Measurements from ENCODE around the gene GMDS. TPM values are rescaled to one million over a fixed set of nuclear protein-coding genes. Genes with fewer than 3 reads are reported as not detected.

GMDS gene
- total and polyA plus RNA-seq, 2 donors (not counting 3 experiments of a cell fraction or from before 2014, with no cell fraction given) = 9.8 to 23.5 TPM

GRCh38 chr6:2168480-2168879, 76.9 kb downstream of the GMDS start:
- no peaks in the 10 kb centered on the region for H3K27me3 ChIP-seq (ENCODE audit: control insufficient read depth in 2 of 2, insufficient read depth in 2 of 2, low read length in 2 of 2)
- FAIRE-seq (no peak), DNase-seq (ENCODE audit: low read depth, low spot score) (no peak)
- no peak overlapping the region for H3K27ac ChIP-seq (ENCODE audit: insufficient read depth, low read depth, low read length)
- H3K4me3 ChIP-seq (replicated peaks in 1 of 3; ENCODE audit: insufficient read depth in 1 of 3, low read depth in 1 of 3, low read length in 3 of 3) = no peak overlapping the region
- H3K9me3 ChIP-seq (replicated peaks; ENCODE audit: control insufficient read depth, insufficient read depth, low read length) = no peaks in the 10 kb centered on the region
- CTCF ChIA-PET = no interaction called here
- no TSS peak for BruUV-seq (replicated peaks)
- no peak for TF ChIP-seq POLR2AphosphoS5 (IDR thresholded peaks at IDR 0.05; ENCODE audit: insufficient read depth, low read depth, low read length)
- peaks cover 3% of the 10 kb centered on the region for H3K4me1 ChIP-seq (ENCODE audit: control insufficient read depth, extremely low read depth, insufficient read depth, low read length)
- no peak overlapping the region for H2AFZ ChIP-seq (ENCODE audit: low read depth, low read length)
- H3K36me3 ChIP-seq (ENCODE audit: control insufficient read depth in 2 of 2, extremely low read depth in 1 of 2, insufficient read depth in 2 of 2, low read length in 2 of 2) = no peaks in the 10 kb centered on the region
- H4K20me1 ChIP-seq (replicated peaks; ENCODE audit: control insufficient read depth, extremely low read depth, insufficient read depth, low read length) = no peaks in the 10 kb centered on the region
- POLR2A ChIA-PET = no interaction called here
- no peak overlapping the region for H3K4me2 ChIP-seq (ENCODE audit: insufficient read depth, low read length)
- H3K9me1 ChIP-seq (replicated peaks; ENCODE audit: control insufficient read depth, extremely low read depth, insufficient read depth, low read length) = no peaks in the 10 kb centered on the region
- H3K9ac ChIP-seq (replicated peaks; ENCODE audit: extremely low read depth, insufficient read depth, low read length) = no peak overlapping the region
- intact Hi-C loops (cut with micrococcal nuclease) = no loop called here
- dilution Hi-C loops (cut with MboI; ENCODE audit: extremely low pct_ligation_motif_present, low sequenced_read_pairs) = no loop called here
- H3K79me2 ChIP-seq (ENCODE audit: control insufficient read depth, insufficient read depth, low read length) = no peaks in the 10 kb centered on the region

GRCh38 chr6:2166717-2167116, 78.7 kb downstream of the GMDS start:
- H3K36me3 ChIP-seq (ENCODE audit: control insufficient read depth in 2 of 2, extremely low read depth in 1 of 2, insufficient read depth in 2 of 2, low read length in 2 of 2) = no peaks in the 10 kb centered on the region
- no peak overlapping the region for H3K9ac ChIP-seq (replicated peaks; ENCODE audit: extremely low read depth, insufficient read depth, low read length)
- H3K9me1 ChIP-seq (replicated peaks; ENCODE audit: control insufficient read depth, extremely low read depth, insufficient read depth, low read length) = no peaks in the 10 kb centered on the region
- no peaks in the 10 kb centered on the region for H3K79me2 ChIP-seq (ENCODE audit: control insufficient read depth, insufficient read depth, low read length)
- ChIA-PET POLR2A (no interaction called here), CTCF (no interaction called here)
- no TSS peak for BruUV-seq (replicated peaks)
- intact Hi-C loops (cut with micrococcal nuclease) = no loop called here
- dilution Hi-C loops (cut with MboI; ENCODE audit: extremely low pct_ligation_motif_present, low sequenced_read_pairs) = no loop called here
- DNase-seq (ENCODE audit: low read depth, low spot score) (no peak), FAIRE-seq (no peak)
- no peak overlapping the region for H3K4me2 ChIP-seq (ENCODE audit: insufficient read depth, low read length)
- H4K20me1 ChIP-seq (replicated peaks; ENCODE audit: control insufficient read depth, extremely low read depth, insufficient read depth, low read length) = no peaks in the 10 kb centered on the region
- H3K9me3 ChIP-seq (replicated peaks; ENCODE audit: control insufficient read depth, insufficient read depth, low read length) = no peaks in the 10 kb centered on the region
- H2AFZ ChIP-seq (ENCODE audit: low read depth, low read length) = no peak overlapping the region
- H3K4me3 ChIP-seq (replicated peaks in 1 of 3; ENCODE audit: insufficient read depth in 1 of 3, low read depth in 1 of 3, low read length in 3 of 3) = no peak overlapping the region
- H3K27me3 ChIP-seq (ENCODE audit: control insufficient read depth in 2 of 2, insufficient read depth in 2 of 2, low read length in 2 of 2) = no peaks in the 10 kb centered on the region
- H3K27ac ChIP-seq (ENCODE audit: insufficient read depth, low read depth, low read length) = no peak overlapping the region
- TF ChIP-seq GATA2 (IDR thresholded peaks at IDR 0.05; ENCODE audit: insufficient read depth, insufficient read length, low read depth, low read length) (no peak), MAX (IDR thresholded peaks at IDR 0.05; ENCODE audit: insufficient read depth, insufficient read length) (no peak), POLR2AphosphoS5 (IDR thresholded peaks at IDR 0.05; ENCODE audit: insufficient read depth, low read depth, low read length) (no peak), POLR2A (IDR thresholded peaks at IDR 0.05; ENCODE audit: low read depth, low read length) (no peak), EZH2 (IDR thresholded peaks at IDR 0.05; ENCODE audit: borderline replicate concordance, low read depth, low read length, severe bottlenecking) (no peak), FOS (IDR thresholded peaks at IDR 0.05; ENCODE audit: borderline replicate concordance, insufficient read depth, low read length) (no peak), JUN (IDR thresholded peaks at IDR 0.05; ENCODE audit: borderline replicate concordance, insufficient read depth, insufficient read length, low read depth) (no peak), CTCF (IDR thresholded peaks at IDR 0.05; ENCODE audit: extremely low read depth in 1 of 2, insufficient read depth in 1 of 2, low read depth in 1 of 2, low read length in 2 of 2) (no peak), MYC (IDR thresholded peaks at IDR 0.05; ENCODE audit: low read depth, low read length) (no peak)
- peaks cover 13% of the 10 kb centered on the region for H3K4me1 ChIP-seq (ENCODE audit: control insufficient read depth, extremely low read depth, insufficient read depth, low read length)

Data from endothelial cell of umbilical vein (primary cell).